T-cell (primary cell): ENCODE measurements around the gene ZNF628. TPM values are rescaled to one million over a fixed set of nuclear protein-coding genes. Genes with fewer than 3 reads are reported as not detected.

ENCODE experiments used
- ATAC-seq, 4 experiments: fragments of 200-7000 bp in 3 of 4; fragments of 150-1000 bp in 1 of 4; cut with Tn5 transposase; replicated peaks in 1 of 4; 1 replicate in 3 of 4; 2 replicates in 1 of 4; pipeline ENCODE4 v1.10.0; 2021; ENCODE audit warnings: moderate library complexity in 3 of 4, mild to moderate bottlenecking in 2 of 4, moderate number of reproducible peaks in 1 of 4
- CTCF ChIA-PET, 2 donors: fragments of 300-600 bp; sonication (Branson Sonifier 250); formaldehyde crosslinking; loops; one replicate each; lab custom pipeline; 2022; ENCODE audit warnings: antibody characterized with exemption in 2 of 2; lab: Charles Lee
- POLR2A ChIA-PET, 2 donors: fragments of 300-600 bp; sonication (Branson Sonifier 250); formaldehyde crosslinking; loops; one replicate each; lab custom pipeline; 2022; ENCODE audit warnings: antibody characterized with exemption in 2 of 2; lab: Charles Lee
- DNase-seq, 35 experiments: peaks; one replicate each; pipeline versions ENCODE4 v3.0.0 to v3.0.0-alpha.2; 2013 to 2023
- H3K27ac ChIP-seq: one replicate; pipeline ENCODE4 v1.5.1; 2013; ENCODE audit warnings: low read length
- H3K27me3 ChIP-seq, 2 experiments: replicated peaks in 1 of 2; 1 replicate in 1 of 2; 2 replicates in 1 of 2; pipeline versions ENCODE4 v1.6.1 to v1.7.0; 2013; ENCODE audit warnings: low read length in 1 of 2, mixed read lengths in 1 of 2; ENCODE audit not compliant: control insufficient read depth in 2 of 2, insufficient read depth in 2 of 2; ENCODE audit errors: extremely low read depth in 1 of 2
- H3K36me3 ChIP-seq, 2 donors: 1 replicate in 1 of 2; 2 replicates in 1 of 2; pipeline versions ENCODE4 v1.6.1 to v1.7.0; 2013; ENCODE audit warnings: low read length in 1 of 2; ENCODE audit not compliant: control insufficient read depth in 2 of 2, insufficient read depth in 1 of 2; ENCODE audit errors: extremely low read depth in 1 of 2
- H3K4me1 ChIP-seq, 2 experiments: 1 replicate in 1 of 2; 2 replicates in 1 of 2; pipeline versions ENCODE4 v1.6.1 to v1.7.0; 2013; ENCODE audit warnings: low read length in 2 of 2, mixed read lengths in 1 of 2; ENCODE audit not compliant: insufficient read depth in 2 of 2, control insufficient read depth in 1 of 2; ENCODE audit errors: extremely low read depth in 1 of 2
- H3K4me3 ChIP-seq, 2 donors: 1 replicate in 1 of 2; 2 replicates in 1 of 2; pipeline versions ENCODE4 v1.5.1 to v1.7.0; 2013; ENCODE audit warnings: mild to moderate bottlenecking in 2 of 2, low read length in 1 of 2, moderate library complexity in 1 of 2; ENCODE audit not compliant: control insufficient read depth in 1 of 2; ENCODE audit errors: extremely low read depth in 1 of 2
- H3K9me3 ChIP-seq: 2 replicates; pipeline ENCODE4 v1.7.0; 2013
- H3K27ac Mint-ChIP-seq, 2 donors: one replicate each; pipeline ENCODE4 v1.8.0; 2020 to 2021; ENCODE audit warnings: mild to moderate bottlenecking in 2 of 2, mixed read lengths in 2 of 2
- H3K27me3 Mint-ChIP-seq, 2 donors: one replicate each; pipeline ENCODE4 v1.8.0; 2021 to 2022; ENCODE audit warnings: mixed read lengths in 2 of 2
- H3K36me3 Mint-ChIP-seq: one replicate; pipeline ENCODE4 v1.8.0; 2021; ENCODE audit warnings: mixed read lengths
- H3K4me1 Mint-ChIP-seq, 3 donors: one replicate each; pipeline ENCODE4 v1.8.0; 2020 to 2022; ENCODE audit warnings: mixed read lengths in 3 of 3, mild to moderate bottlenecking in 1 of 3
- H3K4me3 Mint-ChIP-seq, 3 donors: one replicate each; pipeline ENCODE4 v1.8.0; 2020 to 2022; ENCODE audit warnings: mild to moderate bottlenecking in 3 of 3, mixed read lengths in 3 of 3, moderate library complexity in 3 of 3
- H3K9me3 Mint-ChIP-seq, 3 donors: one replicate each; pipeline ENCODE4 v1.8.0; 2020 to 2022; ENCODE audit warnings: mixed read lengths in 3 of 3
- WGBS: methylation state at CpG from one replicate; pipeline ENCODE4 v1.1.5; 2013; ENCODE audit warnings: missing lambda C conversion rate; ENCODE audit not compliant: insufficient coverage; 5-methylcytosine and 5-hydroxymethylcytosine counted together
- total RNA-seq, 35 experiments: library from RNA in 6 of 35; stranded (reverse) in 6 of 35; fragments of 120-200 nt in 1 of 35; gene quantifications; one replicate each; pipeline versions ENCODE4 v1.2.1 to v1.2.4 and lab custom pipeline; 2013 to 2026

The ZNF628 gene
- total RNA-seq, 5 donors from 2014 or later (not counting 1 experiment from before 2014, with no cell fraction given) = 14.2 to 24.1 (median 16.2) TPM

DNA sequence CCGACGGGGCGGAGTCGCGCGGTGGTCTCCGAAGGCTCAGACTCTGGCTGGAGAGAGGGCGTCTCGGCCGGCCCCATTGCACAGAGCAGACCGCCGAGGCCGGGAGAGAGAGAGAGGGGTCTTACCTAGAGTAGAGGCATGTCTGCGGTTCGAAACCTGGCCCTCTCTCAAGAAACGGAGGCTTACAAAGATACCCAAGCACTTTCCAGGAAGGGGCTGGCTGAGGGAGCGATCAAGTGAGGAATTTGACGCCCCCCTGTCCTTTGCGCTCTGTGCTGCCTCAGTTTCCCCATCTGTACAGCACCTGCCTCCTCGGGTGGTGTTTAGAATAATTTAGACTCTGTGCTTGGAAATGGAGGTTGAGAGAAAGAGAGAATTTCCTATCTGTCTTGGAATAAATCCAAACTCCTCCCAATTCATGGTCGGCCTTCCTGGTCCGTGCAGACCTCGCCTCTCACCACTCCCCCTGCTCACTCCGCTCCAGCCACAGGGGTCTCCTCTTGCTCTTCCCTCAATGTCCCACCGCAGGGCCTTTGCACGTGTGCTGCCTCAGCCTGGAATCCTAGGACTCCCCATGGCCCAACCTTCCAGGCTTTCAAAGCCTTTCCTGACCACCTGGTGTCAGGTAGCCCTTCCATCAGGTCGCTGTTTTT, 14.3 kb upstream of the ZNF628 start:
- Mint-ChIP-seq H3K9me3 (no peaks in the 10 kb centered on the region), H3K4me3 (peak overlapping the region; percentile 85 to 88 (median 87)), H3K27ac (peak overlapping the region; percentile 77 to 93), H3K36me3 (no peaks in the 10 kb centered on the region), H3K4me1 (peaks cover 20 to 30% (median 25%) of the 10 kb centered on the region in 3 donors), H3K27me3 (no peaks in the 10 kb centered on the region)
- 13% methylated on average over 22 of the region's 27 CpGs for WGBS
- Histone ChIP-seq H3K36me3 (no peaks in the 10 kb centered on the region), H3K4me3 (peak overlapping the region; percentile 84 to 94), H3K9me3 (no peaks in the 10 kb centered on the region), H3K4me1 (peaks cover 0 to 19% of the 10 kb centered on the region in 2 experiments), H3K27me3 (peaks cover 0 to 4% of the 10 kb centered on the region in 2 experiments), H3K27ac (peak overlapping the region; percentile 70)
- CTCF ChIA-PET = interaction anchor here in 1 of 2 donors (0.6 to 1.1 kb wide), 9 partner anchors 15 to 208 kb away, joined by 3 to 14 read pairs (median 4); partner anchors contain the start of genes FIZ1, KMT5C, ZNF628 and ZNF784
- ATAC-seq (no peak), DNase-seq (peak in 1 of 35 experiments; percentile 35)
- POLR2A ChIA-PET = interaction anchor here (0.6 to 1.0 kb wide), 8 partner anchors 15 to 174 kb away, joined by 3 to 7 read pairs (median 3); partner anchors contain the start of genes FIZ1 (in 1 of the 2), KMT5C (in 1 of the 2) and ZNF784 (in 1 of the 2)

DNA sequence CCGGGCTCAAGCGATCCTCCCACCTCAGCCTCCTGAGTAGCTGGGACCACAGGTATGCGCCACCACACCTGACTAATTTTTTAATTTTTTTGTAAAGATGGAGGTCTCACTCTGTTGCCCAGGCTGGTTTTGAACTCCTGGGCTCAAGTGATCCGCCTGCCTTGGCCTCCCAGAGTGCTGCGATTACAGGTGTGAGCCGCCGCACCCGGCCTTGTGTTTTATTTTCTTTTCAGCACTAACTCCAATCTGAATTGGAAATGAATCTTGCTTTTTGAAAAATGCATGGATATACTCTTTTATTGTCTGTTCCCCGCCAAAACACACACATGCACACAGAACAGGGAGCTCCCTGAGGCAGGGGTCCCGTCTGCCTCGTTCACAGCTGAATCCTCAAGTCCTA, 13.7 kb upstream of the ZNF628 start:
- CTCF ChIA-PET = no interaction called here
- Mint-ChIP-seq H3K9me3 (no peaks in the 10 kb centered on the region), H3K4me1 (peaks cover 20 to 30% (median 27%) of the 10 kb centered on the region in 3 donors), H3K36me3 (no peaks in the 10 kb centered on the region), H3K27ac (peak overlapping the region in 1 of 2 donors; percentile 93), H3K4me3 (peak overlapping the region; percentile 85 to 88 (median 87)), H3K27me3 (no peaks in the 10 kb centered on the region)
- WGBS = 100% methylated on average over 2 of the region's 11 CpGs
- Histone ChIP-seq H3K36me3 (no peaks in the 10 kb centered on the region), H3K27ac (no peak overlapping the region), H3K9me3 (no peaks in the 10 kb centered on the region), H3K4me1 (peaks cover 0 to 19% of the 10 kb centered on the region in 2 experiments), H3K4me3 (no peak overlapping the region), H3K27me3 (peaks cover 0 to 4% of the 10 kb centered on the region in 2 experiments)
- POLR2A ChIA-PET = interaction anchor here in 1 of 2 donors (0.7 kb wide), 1 partner anchor 17 kb away, joined by 3 read pairs; no protein-coding TSS in a partner anchor
- DNase-seq = no peak
- ATAC-seq = no peak

DNA sequence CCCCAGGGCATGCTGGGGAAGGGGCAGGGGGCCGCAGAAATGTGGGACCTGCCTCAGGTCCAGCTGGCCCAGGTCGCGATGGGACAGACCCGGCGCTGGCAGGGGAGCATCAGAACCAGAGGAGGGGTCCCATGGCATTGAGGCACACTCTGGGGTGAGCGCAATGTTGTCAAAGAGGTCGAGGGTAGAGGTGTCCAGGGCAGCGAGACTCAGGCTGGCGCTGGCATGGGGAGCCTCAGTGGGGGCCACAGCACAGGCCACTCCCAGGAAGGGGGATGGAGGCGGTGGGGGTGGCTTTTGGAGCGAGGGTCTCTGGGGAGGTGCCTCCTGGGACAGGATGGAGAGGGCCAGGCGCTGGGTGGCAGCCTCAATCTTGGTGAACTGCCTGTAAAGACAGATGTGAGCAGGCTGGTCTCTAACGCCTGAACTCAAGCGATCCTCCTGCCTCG, 12.8 kb upstream of the ZNF628 start:
- no peak overlapping the region for H3K27ac Mint-ChIP-seq
- peaks cover 0 to 23% of the 10 kb centered on the region in 2 experiments for H3K4me1 ChIP-seq
- H3K9me3 Mint-ChIP-seq = no peaks in the 10 kb centered on the region
- WGBS = 83% methylated on average over 15 of the region's 15 CpGs
- ChIA-PET CTCF (no interaction called here), POLR2A (no interaction called here)
- no peaks in the 10 kb centered on the region for H3K36me3 Mint-ChIP-seq
- ATAC-seq (no peak), DNase-seq (no peak)
- peaks cover 23 to 30% (median 29%) of the 10 kb centered on the region in 3 donors for H3K4me1 Mint-ChIP-seq
- no peak overlapping the region for H3K27ac ChIP-seq
- H3K27me3 ChIP-seq = peaks cover 0 to 8% of the 10 kb centered on the region in 2 experiments
- H3K4me3 Mint-ChIP-seq = no peak overlapping the region
- H3K4me3 ChIP-seq = no peak overlapping the region
- H3K27me3 Mint-ChIP-seq = no peaks in the 10 kb centered on the region
- no peaks in the 10 kb centered on the region for H3K9me3 ChIP-seq
- H3K36me3 ChIP-seq = no peaks in the 10 kb centered on the region

DNA sequence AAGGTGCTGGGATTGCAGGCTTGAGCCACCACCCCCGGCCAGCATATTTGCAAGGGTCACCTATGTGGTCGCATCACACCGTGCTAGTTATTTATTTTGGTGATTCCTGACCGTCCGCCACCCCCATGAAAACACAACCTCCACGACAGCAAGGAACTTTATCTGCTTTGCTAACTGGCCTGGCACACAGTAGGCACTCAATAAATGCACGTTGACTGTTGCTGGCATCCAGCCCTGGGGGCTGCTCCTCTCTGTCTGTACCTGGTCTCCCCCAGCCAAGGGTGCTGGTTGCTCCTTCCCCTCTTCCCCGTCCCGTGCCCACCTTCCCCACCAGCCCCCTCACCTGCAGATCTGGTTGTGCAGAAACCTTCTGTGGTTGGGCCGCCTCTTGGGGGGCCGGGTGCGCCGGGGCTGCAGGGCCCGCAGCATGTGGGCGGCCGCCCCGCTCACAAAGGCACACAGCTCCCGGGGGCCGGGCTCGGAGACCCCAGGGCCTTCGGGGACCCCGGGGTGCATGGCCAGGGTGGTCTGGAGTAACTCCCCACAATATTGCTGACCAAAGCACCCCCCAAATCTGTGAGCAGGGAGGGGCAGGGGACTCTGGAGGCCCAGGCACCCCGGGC, 12.3 kb upstream of the ZNF628 start:
- DNase-seq (no peak), ATAC-seq (no peak)
- Histone ChIP-seq H3K4me1 (peaks cover 0 to 23% of the 10 kb centered on the region in 2 experiments), H3K9me3 (no peaks in the 10 kb centered on the region), H3K36me3 (no peaks in the 10 kb centered on the region), H3K27ac (no peak overlapping the region), H3K4me3 (no peak overlapping the region), H3K27me3 (peaks cover 0 to 8% of the 10 kb centered on the region in 2 experiments)
- WGBS = 77% methylated on average over 16 of the region's 23 CpGs
- H3K27ac Mint-ChIP-seq = no peak overlapping the region
- no peaks in the 10 kb centered on the region for H3K27me3 Mint-ChIP-seq
- peaks cover 23 to 30% (median 29%) of the 10 kb centered on the region in 3 donors for H3K4me1 Mint-ChIP-seq
- ChIA-PET CTCF (no interaction called here), POLR2A (no interaction called here)
- no peaks in the 10 kb centered on the region for H3K9me3 Mint-ChIP-seq
- H3K36me3 Mint-ChIP-seq = no peaks in the 10 kb centered on the region
- H3K4me3 Mint-ChIP-seq = no peak overlapping the region

DNA sequence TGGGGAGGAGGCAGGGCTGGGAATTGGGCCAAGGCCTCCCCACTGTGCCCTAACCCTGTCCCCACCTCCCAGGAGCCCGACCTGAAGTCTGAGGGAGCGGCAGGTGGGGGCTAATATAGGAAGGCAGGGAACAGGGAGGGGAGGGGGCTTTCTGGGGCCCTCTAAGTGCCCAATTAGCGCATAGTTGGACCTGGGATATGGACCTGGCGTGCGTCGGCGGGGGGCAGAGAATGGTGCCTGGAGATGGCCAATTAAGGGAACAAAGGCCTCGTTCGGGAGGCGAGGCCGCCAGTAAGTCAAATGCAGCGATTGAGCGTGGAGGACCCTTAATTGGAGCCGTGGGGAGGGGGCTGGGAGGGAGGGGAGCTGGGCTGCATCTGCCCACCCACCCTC, 11.8 kb upstream of the ZNF628 start, which contains the start of gene C19orf85:
C19orf85 (minus strand) TSS at position 90 of the 393 bp plus-strand sequence. CDS start 197 bp downstream, outside the sequence.
- WGBS = 77% methylated on average over 6 of the region's 14 CpGs
- Mint-ChIP-seq H3K27ac (no peak within 1 kb of the TSS), H3K4me1 (peaks cover 23 to 30% (median 29%) of the 10 kb centered on the region in 3 donors), H3K36me3 (no peaks in the 10 kb centered on the region), H3K9me3 (no peaks in the 10 kb centered on the region), H3K4me3 (no peak within 1 kb of the TSS), H3K27me3 (no peaks in the 10 kb centered on the region)
- DNase-seq (no peak), ATAC-seq (no peak)
- ChIA-PET CTCF (no interaction called here), POLR2A (no interaction called here)
- H3K27ac ChIP-seq = no peak within 1 kb of the TSS
- H3K36me3 ChIP-seq = no peaks in the 10 kb centered on the region
- H3K9me3 ChIP-seq = no peaks in the 10 kb centered on the region
- peaks cover 0 to 8% of the 10 kb centered on the region in 2 experiments for H3K27me3 ChIP-seq
- no peak within 1 kb of the TSS for H3K4me3 ChIP-seq
- H3K4me1 ChIP-seq = peaks cover 0 to 23% of the 10 kb centered on the region in 2 experiments
